ENCODE data around the gene PPFIA3.
"Not testable (repeated sequence)": the region's sequence is repeated elsewhere in the genome, so short reads cannot be mapped to it uniquely, and the experiment has no call there.

PPFIA3 gene

DNA sequence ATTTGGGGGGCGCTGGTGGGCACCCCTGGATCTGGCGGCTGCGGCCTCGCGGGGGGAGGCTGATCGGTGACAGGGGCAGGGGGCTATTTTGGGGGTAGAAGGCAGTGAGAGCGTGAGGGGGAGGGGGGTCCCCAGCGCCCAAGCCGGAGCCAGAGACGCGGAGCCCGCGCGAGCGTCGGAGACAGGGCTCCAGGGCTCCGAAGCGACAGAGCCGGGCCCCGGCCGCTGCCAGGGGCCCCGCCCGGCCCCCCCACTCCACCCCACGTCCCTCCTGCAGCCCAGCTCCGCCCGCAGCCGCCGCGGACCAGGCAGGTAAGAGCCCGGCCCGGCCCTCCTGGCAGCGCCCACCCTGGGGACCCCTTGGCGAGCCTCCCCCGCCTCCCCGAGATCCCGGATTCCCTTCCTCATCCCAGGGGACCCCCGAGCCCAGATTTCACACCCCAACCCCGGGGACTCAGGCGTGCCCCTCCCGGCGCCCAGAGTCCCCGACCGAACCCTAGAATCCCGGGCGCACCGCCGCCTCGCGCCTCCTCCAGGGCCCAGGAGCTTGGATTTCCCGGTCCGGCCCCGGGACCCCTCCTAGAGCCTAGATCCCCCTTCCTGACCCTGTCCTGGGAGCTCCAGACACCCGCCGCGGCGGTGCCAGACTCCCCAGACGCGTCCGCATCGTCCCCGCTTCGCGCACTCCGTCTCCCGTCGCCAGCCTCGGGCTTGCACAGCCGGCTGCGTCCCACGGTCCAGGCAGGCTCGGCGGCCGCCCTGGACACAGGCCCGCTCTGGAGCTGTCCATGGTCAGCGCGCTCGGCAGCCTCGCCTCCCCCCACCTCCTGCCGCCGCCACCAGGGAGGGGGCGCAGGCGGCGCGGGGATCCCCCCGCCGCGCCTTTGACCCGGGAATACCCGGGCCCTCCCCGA, at the start of gene PPFIA3:
Gene PPFIA3, plus strand, starts transcription at position 134 of the 914 bp plus-strand sequence. CDS start 8,330 bp downstream, outside the sequence.
- H3K4me1 ChIP-seq (ENCODE audit: insufficient read depth, low read length) = no peaks in the 10 kb centered on the region; the same call in 1 of the 2 replicates
- peak within 1 kb of the TSS; percentile 90 for H3K9ac ChIP-seq (ENCODE audit: low read depth, low read length)
- no peaks in the 10 kb centered on the region for H3K36me3 ChIP-seq (ENCODE audit: insufficient read depth, low read length)
- H3K9me3 ChIP-seq (ENCODE audit: control insufficient read depth, insufficient read depth, low read length) = no peaks in the 10 kb centered on the region

DNA sequence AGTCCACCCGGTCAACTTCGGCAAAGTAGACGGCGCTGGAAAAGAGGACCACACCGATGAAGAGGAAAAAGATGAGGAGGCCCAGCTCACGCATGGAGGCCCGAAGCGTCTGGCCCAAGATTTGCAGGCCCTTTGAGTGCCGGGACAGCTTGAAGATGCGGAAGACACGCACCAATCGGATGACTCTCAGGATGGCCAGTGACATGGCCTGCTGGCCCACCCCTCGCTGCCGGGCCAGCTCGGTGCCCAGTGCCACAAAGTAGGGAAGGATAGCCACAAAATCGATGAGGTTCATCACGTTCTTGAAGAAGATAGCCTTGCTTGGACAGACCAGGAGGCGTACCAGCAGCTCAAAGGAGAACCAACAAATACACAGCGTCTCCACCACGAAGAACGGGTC, 48.9 kb upstream of the PPFIA3 start:
- no peaks in the 10 kb centered on the region for H3K9me3 ChIP-seq (ENCODE audit: control insufficient read depth, insufficient read depth, low read length)

DNA sequence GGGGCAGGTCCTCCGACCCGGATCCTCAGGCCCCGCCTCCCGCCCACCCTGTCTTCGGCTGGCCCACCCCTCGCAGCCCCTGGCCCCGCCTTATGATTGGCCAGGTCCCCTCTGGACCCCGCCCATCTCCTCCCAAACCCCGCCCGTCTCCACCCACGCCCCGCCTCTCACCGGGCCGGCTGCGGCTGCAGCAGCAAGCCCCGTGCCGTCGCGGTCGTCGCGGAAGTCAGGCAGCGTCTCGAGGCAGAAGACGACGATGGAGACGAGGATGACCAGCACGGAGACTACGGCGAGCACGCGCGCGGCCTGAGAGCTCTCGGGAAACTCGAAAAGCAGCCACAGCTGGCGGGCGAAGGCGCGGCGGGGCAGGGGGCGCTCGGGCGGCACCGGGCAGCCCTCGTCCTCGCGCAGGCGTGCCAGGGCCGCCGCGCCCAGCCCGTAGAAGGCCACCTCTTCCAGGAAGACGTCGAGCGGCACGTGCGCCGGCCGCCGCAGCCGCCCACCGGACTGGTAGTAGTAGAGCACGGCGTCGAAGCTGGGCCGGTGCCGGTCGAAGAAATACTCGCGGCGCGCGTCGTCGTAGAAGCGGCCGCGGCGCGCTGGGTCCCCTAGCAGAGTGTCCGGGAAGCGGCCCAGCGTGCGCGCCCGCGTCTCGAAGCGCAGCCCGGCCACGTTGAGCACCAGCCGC, 47.3 kb upstream of the PPFIA3 start:
- Histone ChIP-seq H3K36me3 (ENCODE audit: insufficient read depth, low read length) (no peaks in the 10 kb centered on the region), H3K9ac (ENCODE audit: low read depth, low read length) (peak overlapping the region; percentile 36), H3K4me1 (ENCODE audit: insufficient read depth, low read length) (no peaks in the 10 kb centered on the region; the same call in 1 of the 2 replicates), H3K9me3 (ENCODE audit: control insufficient read depth, insufficient read depth, low read length) (no peaks in the 10 kb centered on the region)

More for the DNA sequence above, 48.9 kb upstream of the PPFIA3 start:
- peaks cover 6% of the 10 kb centered on the region; the same call in 1 of the 2 replicates for H3K4me1 ChIP-seq (ENCODE audit: insufficient read depth, low read length)
- H3K9ac ChIP-seq (ENCODE audit: low read depth, low read length) = no peak overlapping the region
- H3K36me3 ChIP-seq (ENCODE audit: insufficient read depth, low read length) = no peaks in the 10 kb centered on the region

- no peaks in the 10 kb centered on the region for H3K36me3 ChIP-seq (ENCODE audit: insufficient read depth, low read length)
- no peaks in the 10 kb centered on the region for H3K9me3 ChIP-seq (ENCODE audit: control insufficient read depth, insufficient read depth, low read length)
- no peaks in the 10 kb centered on the region; the same call in 1 of the 2 replicates for H3K4me1 ChIP-seq (ENCODE audit: insufficient read depth, low read length)
- H3K9ac ChIP-seq (ENCODE audit: low read depth, low read length) = no peak overlapping the region
These were observed 45.6 kb upstream of the PPFIA3 start for GRCh38 chr19:49073514-49074378.

GRCh38 chr19:49074869-49075268, 44.5 kb upstream of the PPFIA3 start:
- H3K9ac ChIP-seq (ENCODE audit: low read depth, low read length); H3K36me3 ChIP-seq (ENCODE audit: insufficient read depth, low read length); H3K9me3 ChIP-seq (ENCODE audit: control insufficient read depth, insufficient read depth, low read length); H3K4me1 ChIP-seq (ENCODE audit: insufficient read depth, low read length): not testable (repeated sequence)

GRCh38 chr19:49080392-49080791, 39.0 kb upstream of the PPFIA3 start:
- Histone ChIP-seq H3K4me1 (ENCODE audit: insufficient read depth, low read length) (no peaks in the 10 kb centered on the region; the same call in 1 of the 2 replicates), H3K9ac (ENCODE audit: low read depth, low read length) (no peak overlapping the region), H3K36me3 (ENCODE audit: insufficient read depth, low read length) (no peaks in the 10 kb centered on the region), H3K9me3 (ENCODE audit: control insufficient read depth, insufficient read depth, low read length) (no peaks in the 10 kb centered on the region)

DNA sequence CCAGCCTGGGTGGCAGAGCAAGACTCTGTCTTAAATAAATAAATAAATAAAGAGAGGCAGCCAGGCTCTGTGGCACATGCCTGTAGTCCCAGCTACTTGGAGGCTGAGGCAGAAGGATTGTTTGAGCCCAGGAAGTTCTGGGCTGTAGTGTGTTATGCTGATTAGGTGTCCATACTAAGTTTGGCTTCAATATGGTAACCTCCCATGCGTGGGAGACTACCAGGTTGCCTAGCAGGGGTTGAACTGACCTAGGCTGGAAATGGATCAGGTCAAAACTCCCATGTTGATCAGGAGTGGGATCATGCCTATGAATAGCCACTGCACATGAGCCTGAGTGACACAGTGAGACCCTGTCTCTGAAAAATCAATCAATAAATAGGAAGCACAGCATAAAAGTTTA, 38.1 kb upstream of the PPFIA3 start:
- Histone ChIP-seq H3K9ac (ENCODE audit: low read depth, low read length) (no peak overlapping the region), H3K9me3 (ENCODE audit: control insufficient read depth, insufficient read depth, low read length) (no peaks in the 10 kb centered on the region), H3K36me3 (ENCODE audit: insufficient read depth, low read length) (no peaks in the 10 kb centered on the region), H3K4me1 (ENCODE audit: insufficient read depth, low read length) (no peaks in the 10 kb centered on the region; the same call in 1 of the 2 replicates)

- Histone ChIP-seq H3K36me3 (ENCODE audit: insufficient read depth, low read length) (peaks cover 13% of the 10 kb centered on the region), H3K4me1 (ENCODE audit: insufficient read depth, low read length) (no peaks in the 10 kb centered on the region; the same call in 1 of the 2 replicates), H3K9ac (ENCODE audit: low read depth, low read length) (peak overlapping the region; percentile 80), H3K9me3 (ENCODE audit: control insufficient read depth, insufficient read depth, low read length) (no peaks in the 10 kb centered on the region)
These were observed 34.9 kb upstream of the PPFIA3 start for GRCh38 chr19:49084206-49085019.

- Histone ChIP-seq H3K9me3 (ENCODE audit: control insufficient read depth, insufficient read depth, low read length) (no peaks in the 10 kb centered on the region), H3K36me3 (ENCODE audit: insufficient read depth, low read length) (peaks cover 15% of the 10 kb centered on the region), H3K9ac (ENCODE audit: low read depth, low read length) (peak within 1 kb of the TSS; percentile 80), H3K4me1 (ENCODE audit: insufficient read depth, low read length) (no peaks in the 10 kb centered on the region; the same call in 1 of the 2 replicates)
These were observed 34.1 kb upstream of the PPFIA3 start, which contains the start of gene SNRNP70 for GRCh38 chr19:49085020-49085867. TSS of gene SNRNP70 (plus strand) at chr19:49085451. CDS start at chr19:49086415, 964 bp downstream.

GRCh38 chr19:49085868-49086232, 33.5 kb upstream of the PPFIA3 start:
- no peaks in the 10 kb centered on the region; the same call in 1 of the 2 replicates for H3K4me1 ChIP-seq (ENCODE audit: insufficient read depth, low read length)
- H3K9ac ChIP-seq (ENCODE audit: low read depth, low read length) = peak overlapping the region; percentile 80
- H3K36me3 ChIP-seq (ENCODE audit: insufficient read depth, low read length) = peaks cover 18% of the 10 kb centered on the region
- H3K9me3 ChIP-seq (ENCODE audit: control insufficient read depth, insufficient read depth, low read length) = no peaks in the 10 kb centered on the region

DNA sequence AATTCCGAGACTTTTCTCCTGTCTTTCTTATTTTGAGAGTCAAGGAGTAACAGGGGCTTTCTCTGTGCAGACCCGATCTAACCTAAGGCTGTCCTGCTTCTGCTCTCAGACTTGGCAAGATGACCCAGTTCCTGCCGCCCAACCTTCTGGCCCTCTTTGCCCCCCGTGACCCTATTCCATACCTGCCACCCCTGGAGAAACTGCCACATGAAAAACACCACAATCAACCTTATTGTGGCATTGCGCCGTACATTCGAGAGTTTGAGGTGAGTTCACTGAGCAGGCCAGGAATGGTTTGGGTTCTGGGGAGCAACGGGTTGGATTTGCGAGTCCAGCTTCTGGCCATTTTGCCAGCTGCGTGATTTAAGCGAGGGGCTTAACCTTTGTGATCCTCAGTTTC, 33.0 kb upstream of the PPFIA3 start:
- H3K9ac ChIP-seq (ENCODE audit: low read depth, low read length) = peak overlapping the region; percentile 80
- H3K9me3 ChIP-seq (ENCODE audit: control insufficient read depth, insufficient read depth, low read length) = no peaks in the 10 kb centered on the region
- peaks cover 18% of the 10 kb centered on the region for H3K36me3 ChIP-seq (ENCODE audit: insufficient read depth, low read length)
- H3K4me1 ChIP-seq (ENCODE audit: insufficient read depth, low read length) = no peaks in the 10 kb centered on the region; the same call in 1 of the 2 replicates

DNA sequence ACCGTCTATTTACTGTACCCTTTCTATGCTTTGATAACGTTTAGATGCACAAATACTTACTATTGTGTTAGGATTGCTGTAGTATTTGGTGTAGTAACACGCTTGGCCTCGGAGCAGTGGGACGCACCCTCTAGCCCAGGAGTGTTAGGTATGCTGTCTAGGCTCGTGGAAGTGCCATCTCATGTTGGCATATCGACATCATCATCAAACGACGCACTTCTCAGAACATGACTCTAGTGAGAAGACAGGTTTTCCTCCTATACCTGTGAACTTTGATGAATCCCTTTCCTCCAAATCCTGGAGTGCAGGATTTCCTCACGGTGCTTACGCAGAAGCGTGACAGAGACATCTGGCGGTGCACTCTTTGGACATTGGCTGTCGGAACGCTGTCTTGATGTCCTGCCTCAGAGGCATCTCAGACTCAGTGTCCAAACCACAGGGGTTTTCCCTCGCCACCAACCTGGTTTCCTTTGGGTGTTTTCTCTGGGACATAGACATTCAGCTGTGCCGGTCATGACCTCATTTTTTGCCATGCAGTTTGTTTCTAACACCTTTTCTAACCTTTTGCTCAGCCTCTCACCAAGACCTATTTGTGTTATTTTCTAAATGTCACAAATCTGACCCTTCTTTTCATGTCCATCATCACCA, 27.8 kb upstream of the PPFIA3 start:
- no peaks in the 10 kb centered on the region for H3K9me3 ChIP-seq (ENCODE audit: control insufficient read depth, insufficient read depth, low read length)
- H3K36me3 ChIP-seq (ENCODE audit: insufficient read depth, low read length) = peaks cover 35% of the 10 kb centered on the region
- H3K9ac ChIP-seq (ENCODE audit: low read depth, low read length) = no peak overlapping the region
- H3K4me1 ChIP-seq (ENCODE audit: insufficient read depth, low read length) = no peaks in the 10 kb centered on the region

Measured in ES-I3 (cell line).